PC-9 (cell line): Measurements from ENCODE around the gene ATP2B1. TPM values are rescaled to one million over a fixed set of nuclear protein-coding genes. Genes with fewer than 3 reads are reported as not detected.

Source experiments
- BruUV-seq: library from RNA; stranded (reverse); fragments of 400-500 nt; replicated peaks from 2 replicates; lab custom pipeline; 2021; lab: Mats Ljungman, UMichigan
- CTCF ChIA-PET: fragments of 300-600 bp; sonication (Branson Sonifier 250); formaldehyde crosslinking; loops from one replicate; lab custom pipeline; 2022; ENCODE audit warnings: antibody characterized with exemption; lab: Charles Lee
- POLR2A ChIA-PET: fragments of 300-600 bp; sonication (Branson Sonifier 250); formaldehyde crosslinking; loops from one replicate; lab custom pipeline; 2022; ENCODE audit warnings: antibody characterized with exemption; ENCODE audit not compliant: unreplicated experiment; lab: Charles Lee
- DNase-seq, 2 experiments: peaks; one replicate each; pipeline versions ENCODE4 v3.0.0 to v3.0.0-alpha.2; 2015 to 2022; ENCODE audit warnings: mixed read lengths in 1 of 2
- H2AFZ ChIP-seq: fragments of 200-600 bp; sonication (generic); 2 replicates; pipeline ENCODE4 v1.8.1; 2017; ENCODE audit warnings: antibody characterized with exemption
- H3F3A ChIP-seq: fragments of 200-600 bp; sonication (generic); 2 replicates; pipeline ENCODE4 v1.8.1; 2017; ENCODE audit warnings: antibody characterized with exemption, mild to moderate bottlenecking, low read depth; ENCODE audit not compliant: insufficient read depth
- H3K27ac ChIP-seq: fragments of 200-600 bp; sonication (generic); 2 replicates; pipeline ENCODE4 v1.6.1; 2016; ENCODE audit warnings: mixed run types
- H3K27me3 ChIP-seq: fragments of 200-600 bp; sonication (generic); 2 replicates; pipeline ENCODE4 v1.6.1; 2016; ENCODE audit warnings: low read depth, mixed run types; ENCODE audit not compliant: insufficient read depth
- H3K36me3 ChIP-seq: fragments of 200-600 bp; sonication (generic); 2 replicates; pipeline ENCODE4 v1.6.1; 2016; ENCODE audit warnings: low read depth, mixed run types
- H3K4me1 ChIP-seq: fragments of 200-600 bp; sonication (generic); replicated peaks from 2 replicates; pipeline ENCODE4 v1.6.1; 2016; ENCODE audit warnings: mixed run types; ENCODE audit not compliant: insufficient read depth
- H3K4me2 ChIP-seq: fragments of 200-600 bp; sonication (generic); 2 replicates; pipeline ENCODE4 v1.6.1; 2017; ENCODE audit warnings: mixed run types
- H3K4me3 ChIP-seq: fragments of 200-600 bp; sonication (generic); 2 replicates; pipeline ENCODE4 v1.6.1; 2016; ENCODE audit warnings: mixed run types
- H3K79me2 ChIP-seq: fragments of 200-600 bp; sonication (generic); 2 replicates; pipeline ENCODE4 v1.6.1; 2017; ENCODE audit warnings: low read depth, mixed run types
- H3K9me2 ChIP-seq: fragments of 200-600 bp; sonication (generic); 2 replicates; pipeline ENCODE4 v1.8.1; 2017; ENCODE audit warnings: mild to moderate bottlenecking; ENCODE audit not compliant: insufficient read depth
- H3K9me3 ChIP-seq: fragments of 200-600 bp; sonication (generic); 2 replicates; pipeline ENCODE4 v1.8.1; 2016; ENCODE audit warnings: low read depth; ENCODE audit not compliant: insufficient read depth
- H4K20me1 ChIP-seq: fragments of 200-600 bp; sonication (generic); 2 replicates; pipeline ENCODE4 v1.8.1; 2017; ENCODE audit not compliant: insufficient read depth
- EZH2 ChIP-seq: fragments of 200-600 bp; sonication (generic); IDR thresholded peaks from 2 replicates; pipeline ENCODE4 v1.8.0; 2017; ENCODE audit warnings: antibody characterized with exemption, low read depth
- intact Hi-C: fragments of 100-400 bp; cut with micrococcal nuclease; formaldehyde crosslinking; loops from one replicate; pipeline ENCODE4 v1.10.0; 2022; ENCODE audit not compliant: unreplicated experiment
- total RNA-seq: library from RNA; stranded (reverse); gene quantifications from 2 replicates; pipeline ENCODE4 v1.2.3, GENCODE V29; 2021
- TF ChIP-seq, protein P1 (sequence below): fragments of 200-600 bp; sonication (generic); conservative IDR thresholded peaks from 2 replicates; pipeline ENCODE4 v1.6.1; 2017; ENCODE audit warnings: mixed run types, antibody characterized with exemption, mild to moderate bottlenecking, moderate library complexity

ATP2B1 gene
- total RNA-seq, 1 experiment from 2014 or later = 29.4 TPM

DNA sequence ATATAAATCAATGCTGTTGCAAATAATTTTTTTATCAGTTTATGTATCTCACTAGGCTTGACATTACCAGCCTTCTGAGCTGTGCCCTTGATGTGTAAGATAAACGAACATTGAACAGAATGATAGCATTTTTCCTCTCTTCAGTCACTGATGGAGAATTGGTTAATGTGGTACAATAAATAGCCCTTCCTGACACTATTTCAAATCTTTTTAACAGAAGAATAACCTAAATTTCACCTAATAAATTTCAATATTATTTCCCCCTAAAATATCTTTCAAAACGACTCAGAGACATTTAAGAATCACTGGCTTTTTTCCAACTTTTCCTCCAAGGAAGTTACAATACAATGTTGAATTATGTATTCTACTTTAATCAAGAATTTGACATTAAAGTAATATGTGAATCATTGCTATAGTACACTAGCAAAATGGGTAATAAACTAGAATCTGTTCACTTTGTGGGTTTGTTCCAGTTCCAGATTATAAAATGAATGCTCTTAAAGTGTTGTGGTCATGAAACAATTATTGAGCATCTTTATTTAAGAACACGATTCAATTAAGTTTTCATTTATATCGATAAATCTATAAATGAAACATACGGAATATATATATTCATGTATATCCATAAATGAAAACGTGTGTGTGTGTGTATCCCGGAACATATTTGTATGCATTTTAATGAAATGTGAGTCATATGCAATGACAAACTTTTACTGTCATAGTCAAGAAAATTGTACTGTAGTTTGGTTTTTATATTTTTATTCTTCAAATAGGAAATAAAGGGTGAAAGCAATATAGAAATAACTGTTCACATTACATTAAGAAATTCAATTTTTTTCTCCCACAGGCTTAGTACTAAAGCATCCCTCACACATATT lies 2.5 kb upstream of the ATP2B1 start:
- no TSS peak for BruUV-seq
- H2AFZ ChIP-seq = no peak overlapping the region
- no peak for DNase-seq
- TF ChIP-seq, protein P1, sequence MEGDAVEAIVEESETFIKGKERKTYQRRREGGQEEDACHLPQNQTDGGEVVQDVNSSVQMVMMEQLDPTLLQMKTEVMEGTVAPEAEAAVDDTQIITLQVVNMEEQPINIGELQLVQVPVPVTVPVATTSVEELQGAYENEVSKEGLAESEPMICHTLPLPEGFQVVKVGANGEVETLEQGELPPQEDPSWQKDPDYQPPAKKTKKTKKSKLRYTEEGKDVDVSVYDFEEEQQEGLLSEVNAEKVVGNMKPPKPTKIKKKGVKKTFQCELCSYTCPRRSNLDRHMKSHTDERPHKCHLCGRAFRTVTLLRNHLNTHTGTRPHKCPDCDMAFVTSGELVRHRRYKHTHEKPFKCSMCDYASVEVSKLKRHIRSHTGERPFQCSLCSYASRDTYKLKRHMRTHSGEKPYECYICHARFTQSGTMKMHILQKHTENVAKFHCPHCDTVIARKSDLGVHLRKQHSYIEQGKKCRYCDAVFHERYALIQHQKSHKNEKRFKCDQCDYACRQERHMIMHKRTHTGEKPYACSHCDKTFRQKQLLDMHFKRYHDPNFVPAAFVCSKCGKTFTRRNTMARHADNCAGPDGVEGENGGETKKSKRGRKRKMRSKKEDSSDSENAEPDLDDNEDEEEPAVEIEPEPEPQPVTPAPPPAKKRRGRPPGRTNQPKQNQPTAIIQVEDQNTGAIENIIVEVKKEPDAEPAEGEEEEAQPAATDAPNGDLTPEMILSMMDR = no peak
- TF ChIP-seq EZH2 = no peak
- ChIA-PET CTCF (no interaction called here), POLR2A (no interaction called here)
- H3K9me3 ChIP-seq = no peaks in the 10 kb centered on the region
- H3K36me3 ChIP-seq = no peaks in the 10 kb centered on the region
- H3K27ac ChIP-seq = no peak overlapping the region
- no peaks in the 10 kb centered on the region for H3K27me3 ChIP-seq
- intact Hi-C loops = no loop called here
- peak overlapping the region; percentile 93; the same call in 1 of the 2 replicates for H3K4me3 ChIP-seq
- H3K4me2 ChIP-seq = peak overlapping the region; percentile 79
- H3F3A ChIP-seq = no peaks in the 10 kb centered on the region
- no peaks in the 10 kb centered on the region for H4K20me1 ChIP-seq
- peaks cover 24% of the 10 kb centered on the region for H3K79me2 ChIP-seq
- H3K4me1 ChIP-seq = peaks cover 17% of the 10 kb centered on the region
- H3K9me2 ChIP-seq = no peaks in the 10 kb centered on the region

DNA sequence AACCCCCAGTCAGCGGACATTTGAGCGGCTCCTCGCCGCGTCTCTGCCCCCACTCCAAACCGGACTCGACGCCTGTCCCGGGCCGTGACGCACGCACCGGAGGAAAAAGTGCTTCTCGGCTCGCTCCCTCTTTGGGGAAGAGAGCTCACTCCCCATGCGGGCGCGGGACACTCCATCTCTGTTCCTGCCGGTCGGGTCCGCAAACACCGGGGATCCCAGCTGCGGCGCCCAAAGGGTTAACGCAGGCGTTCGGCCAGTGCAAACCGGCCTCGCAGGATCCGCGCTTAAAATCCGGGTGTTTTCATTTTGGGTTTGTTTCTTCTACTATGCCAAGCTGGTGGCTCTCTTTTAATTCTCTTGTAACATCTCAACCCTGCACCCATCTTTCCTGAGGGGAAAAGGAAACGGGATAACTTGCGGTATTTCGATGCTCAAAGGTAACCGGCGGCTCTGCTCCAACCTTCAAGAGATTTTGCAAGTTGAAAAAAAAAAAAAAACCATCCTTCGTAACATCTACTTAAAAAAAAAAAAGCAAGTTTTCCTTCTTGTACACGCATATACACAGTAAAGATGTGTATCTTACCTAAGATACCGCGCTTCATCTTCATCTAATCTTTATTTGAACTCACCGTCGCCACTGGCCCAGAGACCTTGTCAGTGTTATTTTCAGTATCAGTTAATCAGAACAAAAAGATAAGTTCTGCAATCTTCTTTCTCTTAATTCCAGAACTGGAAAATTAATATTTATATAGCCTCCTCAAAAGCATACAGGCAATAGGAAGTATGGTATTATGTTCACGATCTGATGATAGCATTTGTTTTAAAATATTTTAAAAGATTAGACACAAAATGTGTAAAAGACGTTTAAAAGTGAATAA lies 1.6 kb upstream of the ATP2B1 start:
- Histone ChIP-seq H3K4me3 (peak overlapping the region; percentile 93), H3F3A (no peaks in the 10 kb centered on the region), H3K4me1 (peaks cover 26% of the 10 kb centered on the region), H3K4me2 (peak overlapping the region; percentile 79), H3K27ac (peak overlapping the region; percentile 59), H3K9me3 (no peaks in the 10 kb centered on the region), H4K20me1 (0 out of 2 replicates have a peak, but pooled peaks cover 6% of the 10 kb centered on the region), H3K27me3 (no peaks in the 10 kb centered on the region), H3K9me2 (no peaks in the 10 kb centered on the region), H3K36me3 (no peaks in the 10 kb centered on the region), H2AFZ (peak overlapping the region; percentile 98), H3K79me2 (peaks cover 33% of the 10 kb centered on the region)
- no peak for DNase-seq
- ChIA-PET CTCF (interaction anchor here (0.6 kb wide), 1 partner anchor 251 kb away, joined by 3 read pairs; no protein-coding TSS in a partner anchor), POLR2A (no interaction called here)
- intact Hi-C loops = loop anchor here (1.0 to 5.0 kb wide), 5 partner anchors 46 to 392 kb away; no protein-coding TSS in a partner anchor
- TF ChIP-seq, protein P1 = no peak
- no peak for TF ChIP-seq EZH2
- TSS peak; percentile 89 for BruUV-seq
